ENCODE data around the gene PLA2G4B. TPM values are rescaled to one million over a fixed set of nuclear protein-coding genes. Genes with fewer than 3 reads are reported as not detected.

The PLA2G4B gene
- total and polyA plus RNA-seq, 2 of the 8 experiments (the other 6 are each of a cell fraction or from before 2014, with no cell fraction given): 4.2 to 9.2 TPM

DNA sequence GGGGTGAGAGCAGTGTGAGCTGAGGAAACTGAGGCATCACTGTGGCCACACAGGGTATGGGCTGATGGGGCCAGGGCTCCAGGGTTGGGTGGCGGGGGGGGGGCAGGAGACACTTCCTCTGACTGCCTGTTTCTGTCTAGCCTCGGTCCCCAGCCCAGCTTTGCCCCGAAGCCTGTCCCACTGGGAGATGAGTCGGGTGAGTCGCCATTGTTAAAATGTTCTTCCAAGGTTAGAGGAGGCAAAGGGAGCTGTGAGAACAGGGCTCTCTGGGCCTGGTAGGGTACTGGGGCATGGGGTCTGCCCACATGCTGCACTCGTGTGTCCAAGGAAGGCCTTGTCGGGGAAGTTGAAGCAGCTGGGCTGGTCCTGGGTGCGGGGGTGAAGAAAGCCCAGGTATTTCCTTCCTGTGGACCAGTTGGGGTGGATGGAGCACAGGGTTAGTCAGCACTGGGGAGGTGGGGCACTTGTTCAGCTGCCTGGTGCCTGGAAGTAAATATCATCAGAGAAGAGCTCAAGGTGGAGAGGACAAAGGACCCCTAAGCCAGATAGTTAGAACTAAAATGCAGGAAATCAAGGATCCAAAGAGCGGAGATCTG, 19.1 kb upstream of the PLA2G4B start (continued):
- TF ChIP-seq SIN3A (conservative IDR thresholded peaks at IDR 0.05 in 1 of 2, IDR thresholded peaks at IDR 0.05 in 1 of 2; ENCODE audit: low read depth in 1 of 2, low read length in 2 of 2): no peak
